Keratinocyte (primary cell): ENCODE results near the gene IRAG1. TPM values are rescaled to one million over a fixed set of nuclear protein-coding genes. Genes with fewer than 3 reads are reported as not detected.

Source experiments
- DNase-seq: peaks from one replicate; pipeline ENCODE4 v3.0.0-alpha.2; 2011; ENCODE audit warnings: low read depth, missing footprints, low spot score
- FAIRE-seq: peaks from 2 replicates; lab custom pipeline; 2011; peaks lifted over from hg19 to GRCh38; lab: Jason Lieb, UNC
- H2AFZ ChIP-seq: 2 replicates; pipeline ENCODE4 v1.6.0; 2012; ENCODE audit warnings: low read length, control low read depth, inconsistent platforms; ENCODE audit not compliant: control insufficient read depth
- H3K27ac ChIP-seq: 2 replicates; pipeline ENCODE4 v1.5.1; 2011; ENCODE audit warnings: low read length; ENCODE audit not compliant: control insufficient read depth, insufficient read depth
- H3K27me3 ChIP-seq: 3 replicates; pipeline ENCODE4 v1.6.0; 2011; ENCODE audit warnings: low read length; ENCODE audit not compliant: control insufficient read depth, insufficient read depth; ENCODE audit errors: extremely low read depth
- H3K36me3 ChIP-seq, 2 experiments: 2 replicates in 1 of 2; 3 replicates in 1 of 2; pipeline ENCODE4 v1.5.1; 2011; ENCODE audit warnings: low read length in 2 of 2, mild to moderate bottlenecking in 1 of 2; ENCODE audit not compliant: control insufficient read depth in 2 of 2, insufficient read depth in 2 of 2; ENCODE audit errors: extremely low read depth in 1 of 2
- H3K4me1 ChIP-seq: 3 replicates; pipeline ENCODE4 v1.5.1; 2011; ENCODE audit warnings: low read length; ENCODE audit not compliant: control insufficient read depth, insufficient read depth; ENCODE audit errors: extremely low read depth
- H3K4me2 ChIP-seq: 3 replicates; pipeline ENCODE4 v1.6.0; 2011; ENCODE audit warnings: low read depth, low read length; ENCODE audit not compliant: control insufficient read depth, insufficient read depth; ENCODE audit errors: extremely low read depth
- H3K4me3 ChIP-seq, 3 experiments: fragments of 200-600 bp in 1 of 3; sonication (generic) in 1 of 3; 2 replicates in 2 of 3; 3 replicates in 1 of 3; pipeline ENCODE4 v1.5.1; 2011 to 2016; ENCODE audit warnings: low read length in 3 of 3, mild to moderate bottlenecking in 3 of 3, control low read depth in 2 of 3, inconsistent platforms in 1 of 3, low read depth in 1 of 3, mixed read lengths in 1 of 3, mixed run types in 1 of 3, moderate library complexity in 1 of 3; ENCODE audit not compliant: control insufficient read depth in 2 of 3, insufficient read depth in 2 of 3; ENCODE audit errors: extremely low read depth in 1 of 3
- H3K79me2 ChIP-seq: 2 replicates; pipeline ENCODE4 v1.6.0; 2012; ENCODE audit warnings: low read length; ENCODE audit not compliant: control insufficient read depth, insufficient read depth
- H3K9ac ChIP-seq: 3 replicates; pipeline ENCODE4 v1.6.0; 2011; ENCODE audit warnings: low read length; ENCODE audit not compliant: control insufficient read depth, insufficient read depth; ENCODE audit errors: extremely low read depth
- H3K9me1 ChIP-seq: 3 replicates; pipeline ENCODE4 v1.6.0; 2011; ENCODE audit warnings: low read length; ENCODE audit not compliant: control insufficient read depth, insufficient read depth; ENCODE audit errors: extremely low read depth
- H3K9me3 ChIP-seq: 2 replicates; pipeline ENCODE4 v1.5.1; 2012; ENCODE audit warnings: low read depth, low read length; ENCODE audit not compliant: control insufficient read depth
- H4K20me1 ChIP-seq: 3 replicates; pipeline ENCODE4 v1.6.0; 2011; ENCODE audit warnings: low read length; ENCODE audit not compliant: control insufficient read depth, insufficient read depth; ENCODE audit errors: extremely low read depth
- EZH2 ChIP-seq: IDR thresholded peaks from one replicate; pipeline ENCODE4 v1.6.1; 2012; ENCODE audit warnings: inconsistent platforms, mild to moderate bottlenecking, low read length, moderate library complexity
- dilution Hi-C: fragments of 300-500 bp; cut with MboI; formaldehyde crosslinking; loops from one replicate; pipeline ENCODE4 v1.7.0; 2020; ENCODE audit warnings: low sequenced_read_pairs; ENCODE audit not compliant: extremely low pct_ligation_motif_present
- polyA plus RNA-seq, 5 experiments: library from polyadenylated mRNA; depleted of rRNA in 3 of 5; stranded (reverse) in 3 of 5; stranded (forward) in 1 of 5; unstranded in 1 of 5; fragments of >200 nt; gene quantifications; 1 replicate in 1 of 5; 2 replicates in 3 of 5; 3 replicates in 1 of 5; pipeline versions ENCODE4 v1.2.1 to v1.2.3, GENCODE V29; 2011 to 2012; ENCODE audit warnings: missing spikeins in 2 of 5, low read depth in 1 of 5, low replicate concordance in 1 of 5
- TF ChIP-seq, protein P1 (sequence below), 3 experiments: IDR thresholded peaks in 1 of 3; conservative IDR thresholded peaks in 1 of 3; optimal IDR thresholded peaks in 1 of 3; 2 replicates in 2 of 3; 3 replicates in 1 of 3; pipeline versions ENCODE3 to v1.5.1; 2011; ENCODE audit warnings: low read length in 3 of 3, mild to moderate bottlenecking in 3 of 3, moderate library complexity in 2 of 3, control low read depth in 1 of 3, inconsistent platforms in 1 of 3; ENCODE audit not compliant: insufficient read depth in 2 of 3; ENCODE audit errors: extremely low read depth in 1 of 3

Gene IRAG1
- polyA plus RNA-seq, 1 donor (not counting 4 experiments of a cell fraction or from before 2014, with no cell fraction given) = 0.51 TPM

DNA sequence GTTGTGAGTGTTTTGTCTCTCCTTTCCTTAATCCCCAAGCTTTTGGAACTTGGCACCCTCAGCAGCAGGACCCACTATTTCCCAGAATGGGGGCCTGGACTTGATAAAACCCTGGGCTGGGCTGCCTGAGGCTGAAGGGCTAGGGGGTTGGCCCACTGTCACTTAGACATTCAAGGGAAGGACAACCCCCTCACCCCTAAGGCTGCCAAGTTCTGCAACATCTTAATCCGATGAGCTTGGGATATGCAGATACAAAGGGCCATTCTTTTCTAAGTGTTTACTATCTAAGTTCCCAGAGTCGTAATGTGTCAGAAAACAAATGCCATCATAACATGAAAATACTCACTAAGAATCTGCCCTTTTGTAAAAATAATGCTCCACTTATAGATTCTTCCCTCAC lies 42.9 kb downstream of the IRAG1 start:
- Histone ChIP-seq H3K4me2 (no peak overlapping the region), H3K9me3 (no peaks in the 10 kb centered on the region), H3K79me2 (no peaks in the 10 kb centered on the region), H3K4me3 (no peak overlapping the region), H3K27me3 (no peaks in the 10 kb centered on the region), H3K27ac (no peak overlapping the region), H3K9me1 (no peaks in the 10 kb centered on the region), H4K20me1 (no peaks in the 10 kb centered on the region), H3K36me3 (no peaks in the 10 kb centered on the region), H3K9ac (no peak overlapping the region), H2AFZ (no peak overlapping the region), H3K4me1 (peaks cover 22% of the 10 kb centered on the region)
- no peak for TF ChIP-seq EZH2
- TF ChIP-seq, protein P1, sequence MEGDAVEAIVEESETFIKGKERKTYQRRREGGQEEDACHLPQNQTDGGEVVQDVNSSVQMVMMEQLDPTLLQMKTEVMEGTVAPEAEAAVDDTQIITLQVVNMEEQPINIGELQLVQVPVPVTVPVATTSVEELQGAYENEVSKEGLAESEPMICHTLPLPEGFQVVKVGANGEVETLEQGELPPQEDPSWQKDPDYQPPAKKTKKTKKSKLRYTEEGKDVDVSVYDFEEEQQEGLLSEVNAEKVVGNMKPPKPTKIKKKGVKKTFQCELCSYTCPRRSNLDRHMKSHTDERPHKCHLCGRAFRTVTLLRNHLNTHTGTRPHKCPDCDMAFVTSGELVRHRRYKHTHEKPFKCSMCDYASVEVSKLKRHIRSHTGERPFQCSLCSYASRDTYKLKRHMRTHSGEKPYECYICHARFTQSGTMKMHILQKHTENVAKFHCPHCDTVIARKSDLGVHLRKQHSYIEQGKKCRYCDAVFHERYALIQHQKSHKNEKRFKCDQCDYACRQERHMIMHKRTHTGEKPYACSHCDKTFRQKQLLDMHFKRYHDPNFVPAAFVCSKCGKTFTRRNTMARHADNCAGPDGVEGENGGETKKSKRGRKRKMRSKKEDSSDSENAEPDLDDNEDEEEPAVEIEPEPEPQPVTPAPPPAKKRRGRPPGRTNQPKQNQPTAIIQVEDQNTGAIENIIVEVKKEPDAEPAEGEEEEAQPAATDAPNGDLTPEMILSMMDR (optimal IDR thresholded peaks at IDR 0.05 in 1 of 3, IDR thresholded peaks at IDR 0.05 in 1 of 3, conservative IDR thresholded peaks at IDR 0.05 in 1 of 3; ENCODE audit: extremely low read depth in 1 of 3, insufficient read depth in 2 of 3, low read length in 3 of 3) = no peak
- dilution Hi-C loops = no loop called here
- FAIRE-seq = no peak
- no peak for DNase-seq

DNA sequence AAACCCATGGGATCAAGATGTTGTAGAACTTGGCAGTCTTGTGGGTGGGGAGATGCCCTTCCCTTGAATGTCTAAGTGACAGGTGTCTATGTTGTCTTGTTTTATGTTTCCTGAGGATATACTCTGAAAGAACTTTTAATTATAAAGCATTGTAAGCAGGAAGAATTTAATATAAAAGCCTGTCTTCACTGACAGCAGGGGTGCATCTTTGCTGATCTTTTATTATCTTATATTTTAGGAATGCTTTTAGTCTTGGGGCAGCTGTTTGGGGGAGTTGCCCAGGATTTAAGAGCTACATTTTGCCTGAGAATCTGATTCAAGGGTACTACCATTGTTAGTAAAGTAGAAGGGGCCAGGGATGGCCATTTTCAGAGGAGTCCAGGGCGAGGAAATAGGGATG lies 43.4 kb downstream of the IRAG1 start:
- dilution Hi-C loops = no loop called here

More for the DNA sequence above, 43.4 kb downstream of the IRAG1 start:
- no peaks in the 10 kb centered on the region for H4K20me1 ChIP-seq
- no peak overlapping the region for H2AFZ ChIP-seq
- no peaks in the 10 kb centered on the region for H3K9me1 ChIP-seq
- no peak for FAIRE-seq
- TF ChIP-seq EZH2 = no peak
- TF ChIP-seq, protein P1 (optimal IDR thresholded peaks at IDR 0.05 in 1 of 3, IDR thresholded peaks at IDR 0.05 in 1 of 3, conservative IDR thresholded peaks at IDR 0.05 in 1 of 3; ENCODE audit: extremely low read depth in 1 of 3, insufficient read depth in 2 of 3, low read length in 3 of 3) = no peak
- peaks cover 17% of the 10 kb centered on the region for H3K4me1 ChIP-seq
- no peaks in the 10 kb centered on the region for H3K79me2 ChIP-seq
- DNase-seq = no peak
- H3K27ac ChIP-seq = no peak overlapping the region
- no peaks in the 10 kb centered on the region for H3K27me3 ChIP-seq
- H3K4me3 ChIP-seq = no peak overlapping the region
- no peaks in the 10 kb centered on the region for H3K36me3 ChIP-seq
- no peaks in the 10 kb centered on the region for H3K9me3 ChIP-seq
- H3K9ac ChIP-seq = no peak overlapping the region
- H3K4me2 ChIP-seq = no peak overlapping the region
